GM10847 (cell line): ENCODE measurements around the gene PLA2G4D.

Source experiments
- POLR2A ChIP-seq: IDR thresholded peaks from 2 replicates; pipeline ENCODE4 v1.6.1; 2011; ENCODE audit not compliant: insufficient read length; ENCODE audit errors: extremely low read depth

PLA2G4D gene

DNA sequence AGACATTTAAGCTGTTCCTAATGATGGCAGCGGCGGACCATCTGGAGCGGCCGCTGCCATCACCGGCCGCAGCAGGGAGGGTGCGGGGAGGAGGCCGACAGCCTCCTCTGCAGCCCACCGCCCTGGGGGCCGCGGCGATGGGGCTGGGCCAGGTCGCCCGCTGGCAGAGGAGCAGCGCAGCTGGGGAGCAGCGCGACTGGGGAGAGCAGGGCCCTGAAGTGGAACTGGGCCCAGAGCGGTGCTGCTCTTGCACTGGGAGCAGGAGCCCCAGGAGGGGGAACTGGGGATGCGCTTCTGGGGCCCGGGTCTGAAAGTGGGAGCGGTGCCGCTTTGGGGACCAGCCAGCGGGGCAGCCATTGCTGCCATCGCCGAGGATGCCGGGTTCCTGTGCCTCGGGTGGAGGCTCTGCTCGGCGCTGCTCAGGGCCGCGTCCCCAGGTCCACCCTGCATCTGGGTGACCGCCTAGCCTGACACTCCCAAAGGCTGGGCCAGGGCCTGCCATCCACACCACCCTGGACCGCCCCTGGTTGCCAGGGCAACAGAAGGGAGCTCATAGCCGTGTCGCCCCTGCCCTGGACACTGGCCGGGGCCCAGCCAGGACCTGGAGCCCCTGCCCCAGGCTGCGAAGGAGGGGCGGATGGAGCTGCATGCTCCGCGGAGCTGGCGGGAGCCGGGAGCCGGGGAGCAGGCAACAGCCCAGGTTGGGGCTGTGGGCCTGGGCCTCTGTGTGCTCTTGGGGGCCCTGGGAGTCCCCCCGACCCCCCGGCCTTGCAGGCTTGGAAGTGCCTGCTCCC is 58.1 kb downstream of the PLA2G4D start:
- TF ChIP-seq POLR2A: no peak

DNA sequence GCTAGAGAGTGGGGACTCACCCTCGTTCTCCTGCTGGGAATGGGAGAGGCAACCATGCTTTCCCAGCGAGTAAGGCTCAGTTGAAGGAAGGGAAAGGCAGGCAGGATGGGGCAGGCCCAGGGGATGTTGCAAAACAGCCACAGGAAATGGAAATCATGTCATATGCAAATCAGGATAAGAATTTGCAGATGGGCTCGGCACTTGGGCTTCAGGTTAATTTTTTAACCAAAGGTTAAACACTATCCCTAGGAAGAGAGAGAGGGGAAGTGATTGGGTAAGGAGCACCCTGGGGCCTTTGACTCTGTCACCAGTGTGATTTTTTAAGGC is 59.0 kb downstream of the PLA2G4D start:
- peak; percentile 11 for TF ChIP-seq POLR2A

DNA sequence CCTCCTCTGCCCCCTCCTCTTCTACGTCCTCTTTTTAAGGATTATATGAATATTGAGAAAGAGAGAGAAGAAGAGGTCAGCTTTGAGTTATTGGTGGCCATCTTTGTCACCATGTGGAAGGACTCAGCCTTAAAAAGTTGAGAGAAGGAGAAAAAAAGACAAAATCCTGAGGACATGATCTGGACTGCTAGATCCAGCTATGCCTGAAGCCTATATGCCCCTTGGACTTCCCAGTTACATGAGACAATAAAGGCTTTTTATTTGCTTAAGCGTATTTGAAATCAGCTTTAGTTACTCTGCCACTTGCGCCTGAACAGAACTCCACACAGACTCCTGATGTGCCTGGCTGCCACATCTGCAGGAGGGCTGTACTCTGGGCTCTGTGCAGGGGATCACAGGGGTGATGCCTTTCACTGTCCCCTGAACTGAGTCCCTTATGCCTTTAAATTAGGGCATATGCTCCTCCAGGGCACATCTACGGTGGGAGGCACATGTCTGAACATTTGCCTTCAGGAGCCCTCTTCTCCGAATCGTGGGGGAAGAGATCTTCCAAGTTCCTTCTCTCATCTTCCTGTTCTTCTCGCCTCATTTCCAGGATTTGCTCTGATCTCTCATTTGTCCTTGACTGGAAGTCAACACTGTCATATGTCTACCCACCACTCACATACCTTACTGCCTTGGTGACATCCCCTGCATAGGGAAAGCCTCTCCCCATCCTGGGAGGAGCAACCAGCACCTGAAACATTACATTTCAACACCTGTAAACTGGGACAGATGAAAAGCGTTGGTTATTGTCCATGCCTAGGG is 59.5 kb downstream of the PLA2G4D start:
- TF ChIP-seq POLR2A: no peak

DNA sequence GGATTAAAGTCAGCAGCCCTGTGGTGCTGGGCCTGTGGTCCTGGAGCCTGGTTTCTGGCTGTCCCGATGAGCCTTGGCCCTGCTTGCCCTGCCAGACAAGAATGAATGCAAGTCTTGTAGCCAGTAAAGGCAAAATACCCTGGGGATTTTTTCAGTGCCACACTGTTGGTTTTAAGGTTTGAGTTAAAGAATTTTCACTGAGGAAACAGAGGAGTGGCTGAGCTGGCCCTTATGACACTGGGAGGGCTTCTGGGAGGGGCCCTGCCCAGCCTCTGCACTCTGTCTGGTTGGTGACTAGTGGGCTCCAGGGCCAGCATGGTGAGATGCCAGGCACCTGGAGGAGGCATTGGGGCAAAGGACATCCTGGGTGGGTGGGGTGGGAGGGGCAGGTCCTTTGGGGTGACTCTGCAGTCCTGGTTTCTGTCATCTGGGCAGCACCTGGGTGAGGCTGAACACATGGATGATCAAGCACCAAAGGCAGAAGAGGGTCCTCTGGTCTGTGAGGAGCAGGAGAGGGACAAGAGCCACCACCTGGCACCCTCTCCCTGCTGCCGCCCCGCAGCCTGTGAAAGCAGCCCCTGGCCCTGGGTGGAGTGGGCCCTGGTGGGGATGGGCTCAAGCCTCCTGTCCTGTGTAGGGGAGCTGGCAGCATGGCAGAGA is 61.0 kb downstream of the PLA2G4D start:
- TF ChIP-seq POLR2A: no peak

DNA sequence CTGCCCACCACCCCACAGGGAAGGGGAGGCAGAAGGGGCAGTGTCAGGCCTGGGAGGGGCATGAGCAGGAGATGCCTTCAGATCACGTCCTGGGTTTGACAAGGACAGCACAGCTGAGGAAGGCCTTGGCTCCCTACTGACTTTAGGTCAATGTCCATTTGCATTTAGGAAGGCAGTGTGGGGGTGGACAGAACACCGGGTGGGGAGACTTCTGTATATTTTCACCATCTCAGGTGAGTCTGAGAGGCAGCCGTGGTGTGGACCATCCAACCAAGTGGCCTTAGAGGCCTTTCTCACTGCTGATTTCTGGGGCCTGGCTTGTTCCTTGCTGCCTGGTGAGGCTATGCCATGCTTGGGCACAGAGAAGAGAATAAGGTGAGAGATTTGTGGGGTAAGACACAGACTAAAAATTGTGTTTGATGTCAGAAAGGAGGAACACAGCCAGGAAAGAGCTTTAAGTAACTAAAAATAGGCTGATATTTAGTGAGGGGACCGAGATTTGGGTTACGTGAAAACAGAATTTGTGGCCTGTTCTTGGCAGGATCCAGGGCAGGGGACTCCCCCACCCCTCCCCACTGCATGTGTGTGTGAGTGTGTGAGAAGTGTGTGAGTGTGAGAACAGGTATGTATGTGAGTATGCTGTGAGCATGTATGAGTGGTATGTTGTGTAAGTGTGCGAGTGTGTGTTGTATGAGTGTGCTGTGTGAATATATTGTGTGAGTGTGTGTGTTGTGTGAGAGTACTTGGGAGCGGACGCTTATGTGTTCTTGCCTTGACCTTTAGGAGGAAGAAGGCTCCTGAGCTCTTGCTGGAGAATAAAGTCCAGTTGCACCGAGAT is 61.8 kb downstream of the PLA2G4D start:
- no peak for TF ChIP-seq POLR2A

DNA sequence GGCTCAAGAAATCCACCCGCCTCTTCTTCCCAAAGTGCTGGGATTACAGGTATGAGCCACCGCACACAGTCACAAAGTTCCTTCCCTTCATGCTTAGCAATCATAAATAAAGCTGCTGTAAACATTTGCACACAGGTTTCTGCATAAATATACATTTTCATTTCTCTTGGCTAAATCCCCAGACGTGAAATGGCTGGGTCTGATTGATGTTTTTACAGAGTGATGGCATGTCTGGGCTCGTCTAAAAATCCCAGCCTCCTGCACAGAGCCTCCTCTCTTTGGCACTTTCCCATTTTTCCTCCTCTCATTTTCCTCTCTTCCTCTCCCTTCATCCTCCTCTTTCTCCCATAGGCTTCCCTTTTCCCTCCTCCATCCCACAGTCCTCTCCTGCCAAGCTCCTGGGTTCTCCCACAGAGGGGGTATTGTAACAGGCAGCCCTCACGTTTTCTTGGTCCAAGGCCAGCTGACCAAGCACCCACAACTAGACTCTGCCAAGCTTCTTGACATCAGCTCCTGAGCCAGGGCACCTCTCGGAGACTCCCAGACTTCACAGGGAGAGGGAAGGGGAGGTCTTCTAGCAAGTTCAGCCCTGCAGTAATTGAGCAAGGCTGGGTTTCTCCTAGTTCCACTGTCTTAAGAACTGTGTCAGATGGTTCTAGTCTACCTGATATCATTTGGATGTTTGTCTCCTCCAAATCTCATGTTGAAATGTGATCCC is 63.0 kb downstream of the PLA2G4D start:
- no peak for TF ChIP-seq POLR2A

DNA sequence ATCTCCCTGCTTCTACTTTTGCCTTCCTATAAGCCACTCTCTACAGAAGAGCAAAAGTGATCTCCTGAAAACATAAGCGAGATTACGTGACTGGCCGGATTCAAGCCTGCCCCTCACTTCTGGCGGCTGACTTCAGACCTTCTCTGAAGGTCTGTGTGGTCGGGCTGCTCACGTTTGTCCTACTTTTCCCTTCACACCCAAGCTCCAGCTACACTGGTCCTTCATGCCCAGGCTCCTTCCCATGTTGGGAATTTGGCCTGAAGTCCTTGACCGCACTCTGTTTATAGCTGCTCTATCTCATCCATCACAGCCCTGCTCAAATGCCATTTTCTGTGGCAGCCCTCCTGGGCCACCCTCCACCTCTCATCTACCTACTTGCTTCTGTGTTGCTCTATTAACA is 66.8 kb downstream of the PLA2G4D start:
- TF ChIP-seq POLR2A: no peak

DNA sequence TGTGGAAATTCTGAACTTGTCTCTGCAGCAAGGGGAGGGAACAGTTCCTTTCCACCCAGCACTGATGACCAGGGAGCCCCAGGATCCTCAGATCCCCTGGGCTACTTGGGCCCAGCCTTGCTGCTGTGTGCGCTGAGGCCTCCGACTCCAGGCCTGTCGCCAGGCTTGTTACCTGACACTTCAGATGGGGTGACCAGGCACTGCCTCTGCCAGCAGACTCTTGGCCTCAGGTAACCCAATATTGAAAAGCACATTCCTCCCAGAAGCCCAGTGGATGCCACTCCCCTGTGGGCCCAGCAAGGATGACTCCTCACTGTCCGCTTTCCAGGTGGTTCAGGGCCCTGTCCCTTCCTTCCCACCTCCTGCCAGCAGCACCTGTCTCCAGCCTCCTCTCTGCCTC is 70.1 kb downstream of the PLA2G4D start:
- TF ChIP-seq POLR2A: no peak

DNA sequence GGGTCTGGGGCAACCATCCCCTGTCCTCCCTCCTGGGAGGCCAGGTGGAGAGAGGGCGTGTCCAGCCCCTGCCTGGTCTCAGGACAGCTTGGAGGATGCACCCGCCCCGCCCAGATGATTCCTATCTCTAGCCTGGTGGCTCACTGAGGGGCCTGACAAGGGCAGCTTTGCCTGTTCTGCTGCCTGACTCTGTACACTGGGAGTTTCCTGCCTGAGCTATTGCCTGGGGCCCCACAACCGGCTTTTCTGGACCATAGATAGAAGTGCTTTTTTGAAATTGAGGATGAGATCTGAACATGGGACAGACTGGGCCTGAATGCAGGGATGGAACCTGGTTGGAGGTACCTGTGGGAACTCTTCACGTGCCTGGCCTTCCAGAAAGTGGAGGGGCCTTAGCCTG is 72.8 kb downstream of the PLA2G4D start:
- TF ChIP-seq POLR2A: no peak

DNA sequence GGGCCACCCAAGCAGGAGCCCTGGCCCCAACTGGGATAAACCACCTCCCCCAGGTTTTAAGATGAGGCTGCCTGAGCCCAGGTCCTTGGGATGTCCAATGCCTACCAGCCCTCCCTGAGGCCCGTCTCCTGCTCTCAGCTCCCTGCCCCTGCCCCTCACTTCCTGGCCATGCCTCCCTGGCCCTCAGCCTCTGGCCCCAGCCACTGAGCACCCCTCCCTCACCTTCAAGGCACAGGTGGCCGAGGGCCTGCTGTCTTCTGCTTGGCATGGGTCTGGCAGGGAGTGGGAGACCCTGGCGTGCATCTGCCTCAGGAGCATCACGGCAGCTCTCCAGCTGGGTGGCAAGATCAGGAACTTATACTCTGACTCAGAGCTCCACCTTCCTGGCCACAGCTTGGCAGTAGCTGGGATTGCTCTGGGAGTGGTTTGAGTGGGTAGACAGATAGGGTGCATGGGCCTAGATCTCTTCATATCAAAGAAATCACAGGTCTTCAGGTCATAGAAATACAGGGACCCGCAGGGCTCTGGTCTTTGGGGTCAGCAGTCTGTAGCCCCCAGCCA is 73.6 kb downstream of the PLA2G4D start, which contains the start of gene PLA2G4E:
Gene PLA2G4E (minus strand): TSS at position 330 of the 561 bp plus-strand sequence. CDS start 12 bp downstream, at position 318.
- TF ChIP-seq POLR2A: no peak

DNA sequence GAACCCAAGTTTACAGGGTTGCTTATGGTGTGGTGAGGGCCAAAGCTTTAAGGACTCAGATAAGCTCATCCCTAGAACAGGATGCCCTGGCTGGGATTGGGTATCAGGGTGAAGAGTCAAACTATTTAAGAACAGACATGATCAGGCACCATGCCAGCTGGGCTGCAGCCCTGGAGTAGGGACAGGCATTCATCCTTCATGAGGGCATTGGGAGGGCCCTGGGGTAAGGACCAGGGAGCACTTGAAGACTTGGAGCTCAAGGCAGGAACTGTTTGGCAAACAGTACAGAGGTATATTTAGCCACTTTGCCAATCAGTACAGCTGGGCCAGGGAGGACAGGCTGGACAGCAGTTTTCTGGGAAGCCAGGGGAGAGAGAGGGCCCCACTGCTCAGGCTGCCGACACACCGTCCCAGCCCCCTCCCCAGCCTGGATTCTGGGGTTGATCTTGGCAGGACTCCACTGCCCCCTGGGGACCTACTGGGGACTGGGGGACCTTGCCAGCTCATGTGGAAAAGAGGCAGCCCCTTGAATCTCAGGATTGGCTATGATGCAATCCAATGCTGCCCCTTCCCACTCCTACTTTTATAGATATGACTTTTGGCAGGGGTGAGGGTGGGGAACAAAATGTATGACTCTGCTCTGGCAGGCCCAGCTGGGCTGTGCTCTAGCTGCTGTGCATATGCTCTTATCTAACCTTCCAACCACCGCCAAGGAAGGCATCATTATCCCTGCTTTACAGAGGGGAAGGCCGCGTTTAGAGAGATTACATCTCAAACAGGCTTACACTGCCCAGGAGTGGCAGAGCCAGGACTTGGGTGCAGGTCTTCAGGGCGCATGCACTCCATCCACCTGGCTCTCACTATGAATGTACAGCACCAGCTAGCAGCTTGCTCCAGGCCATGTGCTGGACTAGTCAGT is 75.8 kb downstream of the PLA2G4D start:
- TF ChIP-seq POLR2A: no peak
